B cell (primary cell): ENCODE measurements around the gene DDAH2. TPM values are rescaled to one million over a fixed set of nuclear protein-coding genes. Genes with fewer than 3 reads are reported as not detected.

Experiments
- ATAC-seq: fragments of 200-7000 bp; cut with Tn5 transposase; one replicate; pipeline ENCODE4 v1.10.0; 2021; ENCODE audit warnings: low read depth, mild to moderate bottlenecking, moderate number of reproducible peaks, moderate library complexity
- CTCF ChIA-PET: fragments of 350-600 bp; sonication (Branson Sonifier 250); formaldehyde crosslinking; loops from one replicate; lab custom pipeline; 2021; ENCODE audit warnings: antibody characterized with exemption, inconsistent platforms; lab: Charles Lee
- POLR2A ChIA-PET: fragments of 350-600 bp; sonication (Branson Sonifier 250); formaldehyde crosslinking; loops from one replicate; lab custom pipeline; 2021; ENCODE audit warnings: antibody characterized with exemption; lab: Charles Lee
- DNase-seq: peaks from one replicate; pipeline ENCODE4 v3.0.0; 2013
- H2AFZ ChIP-seq: 2 replicates; pipeline ENCODE4 v1.6.1; 2012; ENCODE audit warnings: mild to moderate bottlenecking, low read depth, low read length; ENCODE audit not compliant: insufficient read depth, poor library complexity, severe bottlenecking
- H3K27ac ChIP-seq, 2 donors: 1 replicate in 1 of 2; 2 replicates in 1 of 2; pipeline ENCODE4 v1.5.1; 2012 to 2013; ENCODE audit warnings: low read length in 2 of 2, mild to moderate bottlenecking in 2 of 2, moderate library complexity in 1 of 2
- H3K27me3 ChIP-seq, 4 experiments: fragments of 200-600 bp in 1 of 4; sonication (generic) in 1 of 4; replicated peaks in 1 of 4; 1 replicate in 2 of 4; 2 replicates in 2 of 4; pipeline versions ENCODE4 v1.6.1 to v1.7.0; 2013 to 2016; ENCODE audit warnings: low read length in 3 of 4, mild to moderate bottlenecking in 2 of 4, mixed read lengths in 1 of 4, moderate library complexity in 1 of 4; ENCODE audit not compliant: insufficient read depth in 4 of 4, control insufficient read depth in 3 of 4; ENCODE audit errors: control extremely low read depth in 1 of 4
- H3K36me3 ChIP-seq, 2 experiments: replicated peaks in 1 of 2; 1 replicate in 1 of 2; 2 replicates in 1 of 2; pipeline versions ENCODE4 v1.6.1 to v1.7.1; 2013; ENCODE audit warnings: low read length in 1 of 2; ENCODE audit not compliant: insufficient read depth in 2 of 2, control insufficient read depth in 1 of 2; ENCODE audit errors: control extremely low read depth in 1 of 2, extremely low read depth in 1 of 2
- H3K4me1 ChIP-seq, 2 donors: fragments of 200-600 bp in 1 of 2; sonication (generic) in 1 of 2; 1 replicate in 1 of 2; 2 replicates in 1 of 2; pipeline versions ENCODE4 v1.5.1 to v1.6.1; 2013 to 2017; ENCODE audit warnings: low read length in 2 of 2; ENCODE audit not compliant: control insufficient read depth in 2 of 2, insufficient read depth in 2 of 2
- H3K4me2 ChIP-seq: replicated peaks from 2 replicates; pipeline ENCODE3; 2012; ENCODE audit warnings: mild to moderate bottlenecking, low read depth, low read length; ENCODE audit not compliant: poor library complexity, severe bottlenecking
- H3K4me3 ChIP-seq, 5 experiments: fragments of 200-600 bp in 1 of 5; sonication (generic) in 1 of 5; 1 replicate in 3 of 5; 2 replicates in 2 of 5; pipeline versions ENCODE4 v1.5.1 to v1.7.0; 2011 to 2016; ENCODE audit warnings: low read length in 4 of 5, mild to moderate bottlenecking in 4 of 5, low read depth in 2 of 5, control low read depth in 1 of 5, moderate library complexity in 1 of 5; ENCODE audit not compliant: insufficient read depth in 1 of 5; ENCODE audit errors: control extremely low read depth in 1 of 5, extremely low read depth in 1 of 5
- H3K79me2 ChIP-seq: fragments of 200-600 bp; sonication (generic); one replicate; pipeline ENCODE4 v1.6.0; 2016; ENCODE audit warnings: low read length; ENCODE audit not compliant: control insufficient read depth, insufficient read depth
- H3K9ac ChIP-seq: fragments of 200-600 bp; sonication (generic); 2 replicates; pipeline ENCODE4 v1.6.1; 2017; ENCODE audit warnings: mild to moderate bottlenecking, low read length, moderate library complexity
- H3K9me3 ChIP-seq, 3 donors: one replicate each; pipeline versions ENCODE4 v1.6.1 to v1.7.1; 2013; ENCODE audit warnings: low read length in 2 of 3; ENCODE audit not compliant: control insufficient read depth in 2 of 3, insufficient read depth in 1 of 3; ENCODE audit errors: control extremely low read depth in 1 of 3
- H4K20me1 ChIP-seq: 2 replicates; pipeline ENCODE4 v1.6.0; 2012; ENCODE audit warnings: mild to moderate bottlenecking, low read length; ENCODE audit not compliant: insufficient read depth, control insufficient read depth, poor library complexity, severe bottlenecking
- H3K27ac Mint-ChIP-seq: one replicate; pipeline ENCODE4 v1.8.0; 2021; ENCODE audit warnings: mixed read lengths
- H3K27me3 Mint-ChIP-seq: one replicate; pipeline ENCODE4 v1.8.0; 2021; ENCODE audit warnings: mixed read lengths
- H3K4me1 Mint-ChIP-seq: one replicate; pipeline ENCODE4 v1.8.0; 2021; ENCODE audit warnings: mixed read lengths
- H3K4me3 Mint-ChIP-seq: one replicate; pipeline ENCODE4 v1.8.0; 2021; ENCODE audit warnings: mixed read lengths
- H3K9me3 Mint-ChIP-seq: one replicate; pipeline ENCODE4 v1.8.0; 2022; ENCODE audit warnings: mixed read lengths; ENCODE audit not compliant: insufficient read depth
- EZH2 ChIP-seq: IDR thresholded peaks from 2 replicates; pipeline ENCODE4 v1.6.1; 2012; ENCODE audit warnings: borderline replicate concordance, low read depth, mild to moderate bottlenecking, moderate library complexity, low read length; ENCODE audit not compliant: insufficient read depth, poor library complexity, severe bottlenecking
- WGBS: methylation state at CpG from one replicate; pipeline ENCODE4 v1.1.5; 2013; ENCODE audit warnings: missing lambda C conversion rate; ENCODE audit not compliant: insufficient coverage; 5-methylcytosine and 5-hydroxymethylcytosine counted together
- intact Hi-C: fragments of 100-400 bp; cut with micrococcal nuclease; formaldehyde crosslinking; loops from one replicate; pipeline ENCODE4 v1.10.0; 2022
- polyA plus RNA-seq: library from polyadenylated mRNA; depleted of rRNA; stranded (reverse); fragments of >200 nt; gene quantifications from 2 replicates; pipeline ENCODE4 v1.2.3, GENCODE V29; 2012
- total RNA-seq, 2 donors: library from RNA; stranded (reverse); fragments of 120-200 nt in 1 of 2; gene quantifications; 1 replicate in 1 of 2; 2 replicates in 1 of 2; pipeline versions ENCODE4 v1.2.3 to v1.2.4, GENCODE V29; 2013 to 2022
- TF ChIP-seq, protein P1 (sequence below): fragments of 200-600 bp; IDR thresholded peaks from one replicate; pipeline ENCODE4 v1.8.0; 2022; ENCODE audit warnings: antibody characterized with exemption, mild to moderate bottlenecking

DDAH2 gene
- total and polyA plus RNA-seq, 2 donors (not counting 1 experiment from before 2014, with no cell fraction given): 59.2 to 87.2 TPM

DNA sequence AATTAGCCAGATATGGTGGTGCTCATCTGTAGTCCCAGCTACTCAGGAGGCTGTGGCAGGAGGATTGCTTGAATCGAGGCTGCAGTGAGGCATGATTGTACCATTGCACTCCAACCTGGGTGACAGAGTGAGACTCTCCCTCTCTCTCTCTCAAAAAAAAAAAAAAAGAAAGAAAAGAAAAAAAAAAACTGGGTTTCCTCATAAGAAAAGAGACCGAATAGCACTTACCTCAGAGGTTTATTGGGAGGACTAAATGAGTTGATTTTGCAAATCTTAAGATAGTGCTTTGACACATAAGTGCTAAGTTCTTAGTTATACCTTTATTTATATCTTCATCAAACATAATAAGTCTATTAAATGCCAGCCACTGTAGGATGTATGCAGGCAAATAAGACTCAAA lies 41.8 kb upstream of the DDAH2 start:
- no peaks in the 10 kb centered on the region for H3K9me3 ChIP-seq
- H3K4me1 ChIP-seq: peaks cover 0 to 10% of the 10 kb centered on the region in 2 donors
- no peaks in the 10 kb centered on the region for H3K9me3 Mint-ChIP-seq
- DNase-seq (no peak), ATAC-seq (no peak)
- POLR2A ChIA-PET: interaction anchor here (0.7 to 2.4 kb wide), 3 partner anchors 32 to 60 kb away, joined by 4 to 8 read pairs (median 6); no protein-coding TSS in a partner anchor
- TF ChIP-seq, protein P1, sequence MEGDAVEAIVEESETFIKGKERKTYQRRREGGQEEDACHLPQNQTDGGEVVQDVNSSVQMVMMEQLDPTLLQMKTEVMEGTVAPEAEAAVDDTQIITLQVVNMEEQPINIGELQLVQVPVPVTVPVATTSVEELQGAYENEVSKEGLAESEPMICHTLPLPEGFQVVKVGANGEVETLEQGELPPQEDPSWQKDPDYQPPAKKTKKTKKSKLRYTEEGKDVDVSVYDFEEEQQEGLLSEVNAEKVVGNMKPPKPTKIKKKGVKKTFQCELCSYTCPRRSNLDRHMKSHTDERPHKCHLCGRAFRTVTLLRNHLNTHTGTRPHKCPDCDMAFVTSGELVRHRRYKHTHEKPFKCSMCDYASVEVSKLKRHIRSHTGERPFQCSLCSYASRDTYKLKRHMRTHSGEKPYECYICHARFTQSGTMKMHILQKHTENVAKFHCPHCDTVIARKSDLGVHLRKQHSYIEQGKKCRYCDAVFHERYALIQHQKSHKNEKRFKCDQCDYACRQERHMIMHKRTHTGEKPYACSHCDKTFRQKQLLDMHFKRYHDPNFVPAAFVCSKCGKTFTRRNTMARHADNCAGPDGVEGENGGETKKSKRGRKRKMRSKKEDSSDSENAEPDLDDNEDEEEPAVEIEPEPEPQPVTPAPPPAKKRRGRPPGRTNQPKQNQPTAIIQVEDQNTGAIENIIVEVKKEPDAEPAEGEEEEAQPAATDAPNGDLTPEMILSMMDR: no peak
- no peak for TF ChIP-seq EZH2
- no peak overlapping the region for H2AFZ ChIP-seq
- peaks cover 15% of the 10 kb centered on the region for H3K4me1 Mint-ChIP-seq
- H3K27me3 Mint-ChIP-seq: no peaks in the 10 kb centered on the region
- intact Hi-C loops: loop anchor here (5.0 kb wide), 1 partner anchor 61 kb away; no protein-coding TSS in a partner anchor
- no peak overlapping the region for H3K27ac Mint-ChIP-seq
- H3K27ac ChIP-seq: no peak overlapping the region
- no peaks in the 10 kb centered on the region for H3K36me3 ChIP-seq
- no peaks in the 10 kb centered on the region for H3K79me2 ChIP-seq
- no peak overlapping the region for H3K4me3 ChIP-seq
- no CpG with 5 or more reads among the region's 2 CpGs for WGBS
- H3K9ac ChIP-seq: no peak overlapping the region
- H3K4me3 Mint-ChIP-seq: no peak overlapping the region
- no peaks in the 10 kb centered on the region for H3K27me3 ChIP-seq
- no peak overlapping the region for H3K4me2 ChIP-seq
- CTCF ChIA-PET: interaction anchor here (0.7 to 4.5 kb wide), 16 partner anchors 8 to 279 kb away, joined by 3 to 51 read pairs (median 8); partner anchors contain the start of genes ABHD16A, BAG6, CLIC1 and DDAH2
- no peaks in the 10 kb centered on the region for H4K20me1 ChIP-seq

DNA sequence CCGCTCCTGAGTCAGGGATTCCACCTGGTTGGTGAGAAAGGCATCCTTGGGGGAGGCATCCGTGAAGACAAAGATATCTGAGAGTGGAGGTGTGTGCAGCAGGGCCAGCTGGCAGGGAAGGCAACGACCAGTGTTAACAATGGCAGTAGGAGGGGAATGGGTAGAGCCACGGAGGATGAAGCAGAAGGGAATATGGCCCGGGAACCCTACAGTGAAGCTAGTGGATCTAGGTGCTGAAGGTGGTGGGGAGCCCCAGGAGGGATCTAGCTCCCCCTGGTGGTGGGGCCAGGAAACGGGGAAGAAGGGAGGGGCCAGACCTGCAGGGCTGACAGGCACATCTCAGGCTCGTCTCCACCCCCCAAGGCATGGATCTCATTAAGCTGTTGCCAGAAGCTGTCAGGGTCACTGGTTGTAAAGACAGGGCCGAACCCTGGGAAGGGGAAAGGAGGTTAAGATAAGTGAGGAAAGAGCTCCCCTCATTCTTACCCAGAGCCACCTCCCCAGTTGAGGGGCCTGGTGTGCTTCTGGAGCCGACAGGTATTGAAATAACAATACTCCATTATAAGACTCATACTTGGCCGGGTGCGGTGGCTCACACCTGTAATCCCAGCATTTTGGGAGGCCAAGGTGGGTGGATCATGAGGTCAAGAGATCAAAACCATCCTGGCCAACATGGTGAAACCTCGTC lies 40.7 kb upstream of the DDAH2 start:
- WGBS: 71% methylated on average over 7 of the region's 12 CpGs
- no peak overlapping the region for H3K4me2 ChIP-seq
- TF ChIP-seq, protein P1: peak; percentile 74
- TF ChIP-seq EZH2: no peak
- Mint-ChIP-seq H3K27me3 (no peaks in the 10 kb centered on the region), H3K9me3 (no peaks in the 10 kb centered on the region), H3K4me1 (peaks cover 13% of the 10 kb centered on the region), H3K27ac (peak overlapping the region; percentile 32), H3K4me3 (no peak overlapping the region)
- peaks cover 0 to 9% of the 10 kb centered on the region in 2 donors for H3K4me1 ChIP-seq
- no peaks in the 10 kb centered on the region for H3K79me2 ChIP-seq
- DNase-seq (peak; percentile 87), ATAC-seq (peak; percentile 98)
- H3K27ac ChIP-seq: no peak overlapping the region
- no peak overlapping the region for H3K4me3 ChIP-seq
- intact Hi-C loops: loop anchor here (1.0 to 5.0 kb wide), 3 partner anchors 41 to 90 kb away; partner anchors contain the start of gene DDAH2
- ChIA-PET CTCF (interaction anchor here (0.6 to 4.5 kb wide), 28 partner anchors 9 to 242 kb away, joined by 3 to 51 read pairs (median 5); partner anchors contain the start of genes ABHD16A, BAG6, CLIC1 and DDAH2), POLR2A (interaction anchor here (0.7 to 2.4 kb wide), 7 partner anchors 29 to 117 kb away, joined by 3 to 8 read pairs (median 4); partner anchors contain the start of genes BAG6, DDAH2 and MSH5)
- H3K9ac ChIP-seq: no peak overlapping the region
- H2AFZ ChIP-seq: no peak overlapping the region
- no peaks in the 10 kb centered on the region for H4K20me1 ChIP-seq
- H3K9me3 ChIP-seq: no peaks in the 10 kb centered on the region
- no peaks in the 10 kb centered on the region for H3K36me3 ChIP-seq
- no peaks in the 10 kb centered on the region for H3K27me3 ChIP-seq
